ENCODE results near the gene MAPKBP1.

The MAPKBP1 gene

DNA sequence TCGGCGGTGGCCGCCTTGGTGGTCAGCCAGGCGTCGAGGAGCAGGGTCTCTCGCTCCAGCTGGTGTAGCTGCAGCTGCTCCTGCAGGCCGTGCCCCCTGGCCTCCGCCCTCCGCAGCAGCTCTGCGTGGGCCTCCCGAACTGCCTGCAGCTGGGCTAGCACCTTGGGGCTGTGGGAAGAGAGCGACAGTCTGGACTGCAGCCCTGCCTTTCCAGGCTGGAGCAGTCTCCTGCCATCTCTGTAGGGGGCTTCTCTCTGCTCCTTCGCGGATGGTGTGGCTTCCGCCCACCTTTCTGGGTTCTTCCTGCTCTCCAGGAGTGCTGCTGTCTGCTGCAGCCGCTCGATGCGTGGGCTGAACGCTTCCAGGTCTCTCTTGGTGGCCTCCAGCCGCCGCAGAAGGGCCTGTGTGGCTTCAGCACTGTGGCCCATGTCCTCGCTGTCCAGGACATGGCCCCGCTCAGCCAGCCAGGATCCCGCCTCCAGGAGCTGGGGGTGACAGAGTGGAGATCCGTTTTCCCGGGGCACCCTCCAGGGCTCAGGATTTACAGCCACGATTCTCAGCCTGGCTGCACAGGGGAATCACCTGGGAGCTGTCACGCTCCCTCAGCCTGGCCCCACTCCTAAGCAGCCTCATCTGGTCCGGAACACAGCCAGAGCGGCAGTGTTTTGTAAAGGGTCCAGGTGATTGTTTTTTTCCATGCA, 81.1 kb downstream of the MAPKBP1 start:
- no peak for DNase-seq (ENCODE audit: extremely low read depth, low read depth)
- TF ChIP-seq, protein P1, sequence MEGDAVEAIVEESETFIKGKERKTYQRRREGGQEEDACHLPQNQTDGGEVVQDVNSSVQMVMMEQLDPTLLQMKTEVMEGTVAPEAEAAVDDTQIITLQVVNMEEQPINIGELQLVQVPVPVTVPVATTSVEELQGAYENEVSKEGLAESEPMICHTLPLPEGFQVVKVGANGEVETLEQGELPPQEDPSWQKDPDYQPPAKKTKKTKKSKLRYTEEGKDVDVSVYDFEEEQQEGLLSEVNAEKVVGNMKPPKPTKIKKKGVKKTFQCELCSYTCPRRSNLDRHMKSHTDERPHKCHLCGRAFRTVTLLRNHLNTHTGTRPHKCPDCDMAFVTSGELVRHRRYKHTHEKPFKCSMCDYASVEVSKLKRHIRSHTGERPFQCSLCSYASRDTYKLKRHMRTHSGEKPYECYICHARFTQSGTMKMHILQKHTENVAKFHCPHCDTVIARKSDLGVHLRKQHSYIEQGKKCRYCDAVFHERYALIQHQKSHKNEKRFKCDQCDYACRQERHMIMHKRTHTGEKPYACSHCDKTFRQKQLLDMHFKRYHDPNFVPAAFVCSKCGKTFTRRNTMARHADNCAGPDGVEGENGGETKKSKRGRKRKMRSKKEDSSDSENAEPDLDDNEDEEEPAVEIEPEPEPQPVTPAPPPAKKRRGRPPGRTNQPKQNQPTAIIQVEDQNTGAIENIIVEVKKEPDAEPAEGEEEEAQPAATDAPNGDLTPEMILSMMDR (IDR thresholded peaks at IDR 0.05; ENCODE audit: low read depth, low read length) = no peak

DNA sequence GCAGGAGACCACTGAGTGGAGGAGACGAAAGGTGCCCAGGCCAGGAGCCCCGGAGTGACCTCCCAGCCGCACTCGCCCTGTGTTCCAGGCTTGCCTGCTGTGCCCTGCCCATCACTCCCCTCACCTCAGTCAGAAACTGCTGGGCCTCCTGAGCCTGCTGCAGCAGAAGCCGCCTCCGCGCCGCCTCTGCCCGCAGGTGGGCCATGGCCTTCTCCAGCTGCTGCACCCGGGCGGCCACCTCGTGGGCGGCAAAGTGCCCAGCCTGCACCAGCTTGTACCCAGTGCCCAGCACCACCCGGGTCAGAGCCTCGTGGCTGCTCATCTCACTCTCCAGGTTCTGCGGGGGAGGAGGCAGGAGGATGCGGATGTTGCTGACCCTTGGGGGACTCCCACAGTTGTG, 82.0 kb downstream of the MAPKBP1 start:
- TF ChIP-seq, protein P1 (IDR thresholded peaks at IDR 0.05; ENCODE audit: low read depth, low read length) = no peak
- DNase-seq (ENCODE audit: extremely low read depth, low read depth) = no peak

DNA sequence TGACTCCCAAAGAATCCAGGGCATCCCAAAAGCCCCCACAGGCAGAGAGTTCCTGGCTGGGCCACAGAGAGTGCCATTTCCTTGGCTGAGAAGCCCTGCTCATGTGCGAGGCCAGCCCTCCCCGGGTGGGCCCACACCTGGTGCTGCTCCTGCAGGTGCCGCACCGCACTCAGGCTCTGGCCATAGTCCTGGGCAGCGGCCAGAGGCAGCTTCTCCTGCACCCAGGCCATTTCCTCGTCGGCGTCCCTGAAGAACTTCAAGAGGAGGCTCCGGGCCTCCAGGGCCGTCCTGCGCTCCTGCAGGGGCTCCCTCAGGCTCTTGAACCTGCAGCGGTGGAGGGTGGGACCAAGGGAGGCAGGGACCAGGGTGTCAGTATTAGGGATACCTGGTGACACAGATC, 82.4 kb downstream of the MAPKBP1 start:
- TF ChIP-seq, protein P1 (IDR thresholded peaks at IDR 0.05; ENCODE audit: low read depth, low read length) = no peak
- DNase-seq (ENCODE audit: extremely low read depth, low read depth) = no peak

DNA sequence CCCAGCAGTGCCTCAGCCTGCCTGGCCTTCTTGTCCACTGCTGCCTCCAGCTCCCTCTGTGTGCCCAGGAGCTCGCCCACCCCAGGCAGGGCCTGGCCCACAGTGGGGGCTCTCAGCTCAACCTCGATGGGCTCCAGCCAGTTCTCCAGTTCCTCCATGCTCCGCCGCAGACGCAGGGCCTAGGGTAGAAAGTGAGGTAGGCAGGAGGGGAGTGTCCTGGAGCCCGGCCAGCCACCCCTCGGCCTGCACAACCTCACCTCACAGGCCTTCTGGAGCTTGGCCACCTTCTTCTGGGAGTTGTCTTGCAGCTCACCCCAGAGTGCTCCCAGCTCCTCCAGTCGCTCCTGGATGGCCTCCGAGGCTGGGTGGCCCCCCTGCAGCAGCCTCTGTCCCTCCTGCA, 83.0 kb downstream of the MAPKBP1 start:
- TF ChIP-seq, protein P1 (IDR thresholded peaks at IDR 0.05; ENCODE audit: low read depth, low read length) = no peak
- DNase-seq (ENCODE audit: extremely low read depth, low read depth) = no peak

DNA sequence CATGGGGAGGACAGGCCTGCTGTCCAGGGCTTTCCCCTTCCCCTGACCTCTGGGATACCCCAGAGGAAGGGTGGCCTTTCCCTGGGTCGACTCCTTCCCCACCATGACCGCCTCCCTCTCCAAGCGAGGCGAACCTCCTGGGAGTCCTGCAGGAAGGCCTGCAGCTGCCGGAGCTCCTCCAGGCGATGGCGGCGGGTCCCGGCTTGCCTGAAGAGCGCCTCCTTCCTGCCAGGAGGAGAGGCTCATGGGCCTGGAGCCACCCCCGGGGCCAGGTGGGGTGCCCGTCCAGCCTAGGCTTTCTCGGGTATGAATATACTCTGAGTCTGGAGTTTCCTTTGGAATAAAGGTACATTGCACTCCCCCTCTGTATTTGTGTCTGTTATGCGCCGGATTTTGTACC, 84.5 kb downstream of the MAPKBP1 start:
- TF ChIP-seq, protein P1 (IDR thresholded peaks at IDR 0.05; ENCODE audit: low read depth, low read length) = no peak
- no peak for DNase-seq (ENCODE audit: extremely low read depth, low read depth)

DNA sequence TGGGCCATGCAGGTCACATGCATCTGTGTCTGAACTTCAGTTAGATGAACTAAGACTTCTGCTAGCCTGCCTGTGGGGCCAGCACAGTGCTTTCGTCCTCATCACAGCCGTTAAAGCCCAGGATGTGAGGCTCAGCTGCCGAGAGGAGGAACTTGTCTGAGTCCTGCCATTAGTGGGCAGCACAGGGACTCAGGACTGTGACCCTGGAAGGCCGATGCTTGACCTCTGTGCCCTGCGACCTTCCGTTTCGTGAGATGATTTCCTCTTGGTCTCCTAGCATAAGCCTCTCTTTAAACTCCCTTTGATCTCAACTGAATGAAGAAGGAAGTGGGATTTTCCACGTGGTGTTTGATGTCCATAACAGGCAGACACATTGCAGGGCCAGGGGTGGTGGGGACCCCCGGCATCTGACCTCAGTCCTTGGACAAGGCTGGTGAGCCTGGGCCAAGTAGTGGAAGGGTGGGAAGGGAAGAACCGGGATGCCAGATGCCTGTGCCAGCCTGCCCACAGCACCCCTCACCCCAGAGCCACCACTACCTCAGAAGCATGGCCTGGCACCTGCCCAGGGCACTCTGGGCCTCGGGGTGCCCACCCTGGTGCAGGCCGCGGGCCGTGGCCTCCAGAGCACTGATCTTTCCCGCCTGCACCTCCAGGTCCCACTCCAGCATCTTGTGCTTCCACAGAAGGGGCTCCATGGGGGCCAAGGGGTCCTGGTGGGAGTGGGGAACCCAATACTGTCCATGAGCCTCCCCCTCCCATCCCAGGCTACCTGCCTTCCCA, 86.0 kb downstream of the MAPKBP1 start:
- DNase-seq (ENCODE audit: extremely low read depth, low read depth) = no peak
- TF ChIP-seq, protein P1 (IDR thresholded peaks at IDR 0.05; ENCODE audit: low read depth, low read length) = no peak; the same call in 1 of the 2 replicates

DNA sequence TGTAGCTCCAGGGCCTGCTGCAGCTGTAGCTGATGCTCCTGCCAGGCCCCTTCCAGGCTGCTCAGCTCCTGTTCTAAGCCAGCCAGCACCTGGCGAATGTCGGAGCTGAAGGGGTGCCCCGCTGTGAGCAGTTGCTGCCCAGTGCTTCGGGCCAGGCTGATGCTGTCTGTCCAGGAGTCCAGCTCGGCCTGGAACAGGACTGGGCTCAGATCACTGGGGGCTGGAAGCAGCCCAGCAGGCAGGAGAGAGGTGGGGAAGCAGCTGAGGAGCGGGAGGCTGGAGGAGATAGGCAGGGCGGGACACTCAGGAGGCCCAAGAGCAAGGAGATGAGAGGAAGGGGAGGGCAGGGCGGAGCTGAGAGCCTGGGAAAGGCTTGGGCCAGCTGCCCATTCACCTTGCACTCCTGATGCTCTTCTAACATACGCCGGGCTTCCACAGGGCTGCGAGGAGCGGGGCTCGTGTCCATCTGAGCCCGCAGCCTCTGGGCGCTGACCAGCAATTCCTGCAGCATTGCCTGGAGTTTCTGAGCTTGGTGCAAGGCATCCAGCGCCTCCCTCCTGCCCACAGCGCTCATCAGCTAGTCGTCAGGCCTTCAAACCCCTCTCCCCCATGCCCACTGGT, 87.6 kb downstream of the MAPKBP1 start:
- DNase-seq (ENCODE audit: extremely low read depth, low read depth) = no peak
- TF ChIP-seq, protein P1 (IDR thresholded peaks at IDR 0.05; ENCODE audit: low read depth, low read length) = no peak
